HG03097 (cell line): ENCODE results near the gene CSRNP3.

Source experiments
- ATAC-seq: cut with Tn5 transposase; IDR thresholded peaks from one replicate; pipeline ENCODE4 v1.9.1; 2021; ENCODE audit not compliant: unreplicated experiment, low FRiP score

The CSRNP3 gene

DNA sequence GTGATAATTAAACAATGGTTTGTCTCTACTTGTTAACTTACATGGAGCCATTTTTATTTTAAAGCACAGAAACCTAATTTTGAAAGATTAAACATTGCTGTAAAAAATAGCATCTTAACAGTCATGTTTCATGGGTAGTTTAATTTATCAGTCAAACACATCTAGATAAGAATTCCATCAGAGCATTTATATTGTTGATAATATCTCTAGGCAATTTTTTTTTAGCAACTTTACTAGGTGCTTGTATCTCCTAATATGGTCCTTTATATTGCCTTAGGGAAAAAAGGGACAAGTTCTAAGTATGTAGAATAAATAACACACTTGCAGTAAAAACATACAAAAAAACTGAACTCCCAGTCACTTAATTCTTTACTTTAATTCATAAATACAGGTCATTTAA, 863 bp downstream of the CSRNP3 start:
- ATAC-seq: no peak

DNA sequence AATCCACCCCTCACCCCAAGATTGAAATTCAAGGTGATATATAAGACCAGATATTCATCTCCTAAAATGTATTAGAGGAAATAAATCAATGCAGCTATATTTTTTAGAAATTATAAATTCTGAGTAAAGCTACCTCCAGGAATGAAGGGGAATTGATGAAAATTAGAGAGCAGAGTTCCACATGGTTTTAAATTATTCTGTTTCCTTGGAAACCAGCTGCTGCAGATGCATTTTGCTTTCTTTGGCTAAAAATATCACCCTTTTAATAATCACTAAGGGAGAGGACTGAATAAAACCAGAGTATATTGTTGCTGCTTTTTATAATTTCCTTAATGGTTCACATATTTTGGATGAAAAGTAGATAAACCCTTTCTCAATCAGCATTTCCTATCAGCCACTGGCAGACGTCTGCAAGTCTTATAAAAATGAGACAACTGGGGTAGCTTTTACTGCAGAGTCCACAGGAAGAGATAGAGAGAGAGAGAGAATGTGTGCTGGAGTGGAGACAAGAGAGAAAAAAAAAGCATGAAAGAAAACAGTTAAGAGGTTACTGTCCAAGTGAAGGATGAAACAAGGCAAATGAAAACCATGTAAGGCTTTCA, 2.0 kb downstream of the CSRNP3 start:
- no peak for ATAC-seq

DNA sequence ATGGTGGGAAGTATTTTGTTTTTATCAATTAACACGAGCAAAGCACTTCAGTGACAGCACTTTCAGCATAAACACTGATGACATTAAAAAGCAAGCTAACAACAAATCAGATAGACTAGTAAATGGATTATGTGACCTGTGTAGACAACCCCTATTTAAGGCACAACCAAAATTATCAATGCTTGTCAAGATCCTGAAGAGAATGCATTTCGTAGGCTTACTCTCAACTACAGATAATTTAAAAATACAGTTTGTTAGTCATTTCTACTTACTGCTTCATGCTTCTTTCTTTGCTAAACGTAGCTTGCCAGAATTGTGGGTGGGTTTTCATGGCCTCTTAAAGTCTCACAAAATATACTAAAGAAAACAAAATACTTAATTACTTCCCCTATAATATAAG, 3.4 kb downstream of the CSRNP3 start:
- no peak for ATAC-seq

DNA sequence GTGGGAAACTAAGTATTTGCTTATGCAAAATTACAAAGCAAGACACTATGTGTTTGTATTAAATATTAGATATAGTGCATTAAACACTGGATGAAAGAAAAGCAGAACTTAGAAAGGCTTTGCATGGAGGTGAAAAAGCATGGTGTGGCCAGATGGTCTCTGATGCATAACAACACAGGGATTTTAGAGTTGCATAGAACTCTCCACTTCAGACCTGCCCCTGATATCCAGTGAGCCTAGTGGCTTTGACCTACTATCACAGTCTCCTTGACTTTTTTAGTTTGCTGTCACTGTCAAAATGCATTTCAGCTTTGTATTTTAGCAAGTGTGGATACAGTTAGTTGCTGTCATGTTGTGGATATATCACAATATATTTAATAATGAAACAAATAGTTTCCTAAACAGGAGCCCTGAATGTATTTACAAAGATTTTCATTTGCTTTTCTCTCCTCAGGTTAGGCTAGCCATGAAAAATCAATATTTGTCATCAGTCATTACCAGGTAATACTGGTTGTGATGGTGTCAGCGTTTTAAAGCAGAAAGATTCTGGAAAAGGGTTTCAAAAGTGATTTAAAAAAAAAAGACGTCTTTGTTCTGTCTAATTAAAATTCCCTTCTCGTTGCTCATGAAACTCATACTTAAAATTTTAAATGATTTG, 5.2 kb downstream of the CSRNP3 start:
- ATAC-seq: no peak

DNA sequence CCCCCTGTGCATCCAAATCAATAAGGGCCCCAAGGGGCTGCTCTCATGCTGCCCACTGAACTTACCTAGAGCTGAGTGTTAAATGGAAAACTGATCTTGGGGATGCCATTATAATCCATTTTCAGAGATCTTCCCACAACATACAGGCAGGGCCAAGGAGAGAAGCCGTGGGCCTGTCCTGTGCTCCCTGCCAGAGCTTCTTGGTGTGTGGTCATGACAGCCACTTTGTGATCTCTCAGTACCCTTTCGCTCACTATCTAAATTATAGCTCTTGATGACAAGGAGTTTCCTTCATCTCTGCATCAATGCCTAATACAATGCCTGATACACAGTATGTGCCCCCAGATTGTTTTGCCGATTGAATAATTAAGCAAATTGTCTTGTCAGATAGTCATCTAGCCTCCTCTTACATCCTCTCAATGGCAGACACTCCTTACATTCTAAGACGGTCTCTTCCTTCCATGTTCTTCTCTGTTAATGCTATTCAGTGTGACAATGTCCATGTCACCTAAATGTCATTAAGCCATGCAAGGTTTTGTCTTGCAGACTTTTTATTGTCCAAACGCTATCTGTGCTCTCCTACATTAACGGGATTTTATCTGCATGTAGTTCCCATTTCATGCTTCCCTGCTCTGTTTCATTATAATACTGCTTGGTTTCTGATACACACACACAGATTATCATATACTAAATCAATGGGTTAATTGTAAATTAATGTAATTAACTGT, 5.9 kb downstream of the CSRNP3 start:
- ATAC-seq: no peak

DNA sequence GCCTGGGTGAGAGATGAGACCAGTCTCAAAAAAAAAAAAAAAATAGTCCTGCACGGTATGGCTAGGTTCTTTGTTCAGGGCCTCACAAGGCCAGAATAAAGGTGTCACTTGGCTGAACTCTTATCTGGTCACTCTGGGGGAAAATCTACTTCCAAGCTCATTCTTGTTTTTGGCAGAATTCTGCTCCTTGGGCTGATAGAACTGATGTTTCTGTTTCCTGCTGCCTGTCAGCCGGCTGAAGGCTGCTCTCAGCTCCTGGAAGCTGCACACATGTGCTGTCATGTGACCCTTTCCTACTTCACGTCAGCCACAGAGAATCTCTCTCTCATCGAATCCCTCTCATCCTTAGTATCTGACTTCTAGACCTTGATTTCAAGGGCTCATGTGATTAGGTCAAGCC, 10.4 kb downstream of the CSRNP3 start:
- no peak for ATAC-seq

DNA sequence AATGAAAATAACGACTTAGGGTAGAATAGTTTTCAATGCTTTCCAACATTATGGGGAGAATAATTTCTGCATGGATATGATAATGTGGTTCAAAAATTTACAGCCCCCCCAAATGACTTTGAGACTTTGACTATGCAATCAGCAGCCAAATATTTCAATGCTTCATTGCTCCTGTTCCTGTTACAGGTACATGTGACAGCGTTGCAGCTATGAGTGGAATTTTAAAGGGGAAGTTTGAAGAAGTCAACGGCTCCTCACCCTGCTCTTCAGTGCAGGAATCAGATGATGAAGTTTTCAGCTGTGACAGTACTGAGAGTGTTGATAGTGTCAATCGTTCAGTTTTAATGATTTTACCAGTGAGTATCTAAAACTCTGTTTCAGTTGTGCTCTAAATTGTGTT, 25.1 kb downstream of the CSRNP3 start:
- no peak for ATAC-seq

DNA sequence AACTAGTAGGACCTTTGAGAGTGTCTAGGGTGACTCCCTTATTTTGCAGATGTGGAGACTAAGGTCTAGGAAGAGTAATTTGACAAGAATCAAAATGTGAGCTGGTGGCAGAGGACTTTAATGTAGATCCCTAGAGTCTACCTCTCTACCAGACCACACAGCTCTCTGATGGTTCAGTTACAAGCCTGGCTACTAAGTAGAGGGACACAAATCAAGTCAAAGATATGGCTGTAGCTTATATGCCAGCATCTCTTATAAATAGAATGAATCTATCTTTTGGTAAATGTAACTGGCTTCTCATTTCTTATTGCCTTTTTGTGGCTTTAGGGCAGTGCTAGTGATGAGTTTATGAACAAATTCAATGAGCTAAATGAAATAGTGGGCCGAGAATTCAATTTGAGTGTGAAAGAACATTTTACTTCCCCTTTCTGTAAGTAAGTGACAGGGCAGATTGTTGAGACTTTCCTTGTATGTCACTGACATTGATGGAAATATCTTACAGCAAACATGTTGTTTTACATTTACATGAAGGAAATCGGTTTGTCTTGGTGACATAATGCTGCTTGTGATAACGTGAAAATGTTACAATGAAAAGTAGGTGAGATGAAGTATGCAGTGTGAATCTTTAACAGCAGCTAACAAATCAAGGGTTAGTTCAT, 28.3 kb downstream of the CSRNP3 start:
- no peak for ATAC-seq

DNA sequence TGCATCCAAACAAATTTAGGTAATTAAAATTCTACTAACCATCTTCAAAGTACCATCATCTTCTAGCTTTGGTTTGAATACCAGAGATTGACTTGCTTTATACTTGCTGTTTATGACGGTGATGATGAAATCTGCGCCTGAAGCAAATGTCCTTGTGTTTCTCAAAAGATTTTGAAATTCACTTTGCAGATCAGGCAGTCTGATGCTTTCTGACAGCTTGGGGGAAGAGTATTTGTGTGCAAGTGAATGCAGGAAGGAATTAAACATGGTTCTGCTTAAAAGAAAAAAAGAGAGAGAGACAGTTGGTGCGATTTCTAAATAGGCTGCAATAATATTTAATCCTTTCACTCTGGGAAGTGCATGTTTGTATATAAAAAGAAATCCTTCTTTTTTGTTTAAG, 29.6 kb downstream of the CSRNP3 start:
- ATAC-seq: no peak

DNA sequence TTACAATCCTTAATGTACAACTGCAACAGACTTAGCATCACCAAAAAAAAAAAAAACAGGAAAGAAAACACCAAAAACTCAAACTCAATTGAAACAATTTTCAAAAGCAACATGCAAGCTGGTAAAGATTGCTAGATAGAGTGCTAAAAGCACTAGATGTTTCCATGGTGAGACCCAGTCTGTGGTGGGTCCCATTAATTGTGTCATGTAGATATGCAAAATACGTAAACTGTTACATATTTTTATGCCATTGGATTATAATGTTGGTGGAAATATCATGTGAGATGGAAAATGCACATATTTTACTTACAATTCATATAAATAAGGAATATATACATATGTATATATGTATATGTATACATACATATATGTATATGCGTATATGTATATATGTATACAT, 30.5 kb downstream of the CSRNP3 start:
- no peak for ATAC-seq

DNA sequence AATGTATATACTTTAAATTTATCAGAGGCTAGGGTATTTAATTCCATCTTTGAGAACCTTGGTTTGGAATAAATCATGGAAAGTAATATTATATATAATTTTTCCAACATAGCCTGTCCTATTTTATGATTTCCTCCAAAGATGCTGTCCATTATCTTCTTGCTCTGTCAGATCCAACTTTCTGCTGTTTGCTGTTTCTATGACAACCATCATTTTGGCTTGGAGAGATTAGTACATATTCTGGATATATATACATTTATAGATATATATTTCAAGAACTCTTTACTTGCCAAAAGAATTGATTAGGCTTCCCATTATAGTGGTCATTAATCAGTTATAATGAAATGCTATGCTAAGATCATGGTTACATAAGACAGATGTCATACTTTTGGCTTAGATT, 31.3 kb downstream of the CSRNP3 start:
- no peak for ATAC-seq

DNA sequence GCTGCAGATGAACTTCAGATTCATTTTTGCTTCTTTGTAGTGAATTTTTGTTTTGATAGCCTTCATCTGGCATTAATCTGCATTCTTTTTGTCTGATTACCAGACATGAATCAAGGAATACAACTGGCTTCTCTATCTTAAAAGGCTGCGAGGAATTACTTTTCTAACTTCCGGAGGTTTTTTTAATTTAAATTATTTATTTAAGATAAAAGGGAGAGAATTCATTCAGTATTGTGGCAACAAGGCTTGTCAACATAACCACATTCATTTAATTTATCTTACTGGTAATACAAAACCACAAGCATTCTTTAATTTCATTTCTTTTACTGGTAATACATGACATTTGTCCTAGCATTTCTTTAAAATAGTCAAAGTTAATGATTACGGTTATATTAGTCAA, 36.0 kb downstream of the CSRNP3 start:
- no peak for ATAC-seq

DNA sequence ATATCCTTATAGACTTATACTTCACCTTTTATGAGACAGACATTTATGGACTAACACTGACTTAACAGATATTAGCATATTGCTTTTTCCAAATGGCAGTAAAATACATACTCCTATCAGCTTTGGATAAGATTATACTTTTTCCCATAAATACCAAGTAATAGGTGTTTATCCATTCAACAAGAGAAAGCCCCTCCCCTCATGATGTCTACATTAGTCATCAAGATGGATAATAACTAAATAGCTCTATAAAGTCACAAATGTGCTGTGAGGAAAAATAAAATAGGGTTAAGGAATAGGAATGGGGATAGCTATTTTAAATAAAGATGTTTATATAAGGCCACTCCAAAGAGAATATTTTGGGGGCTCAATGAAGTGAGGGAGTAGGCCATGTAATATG, 39.4 kb downstream of the CSRNP3 start:
- no peak for ATAC-seq

DNA sequence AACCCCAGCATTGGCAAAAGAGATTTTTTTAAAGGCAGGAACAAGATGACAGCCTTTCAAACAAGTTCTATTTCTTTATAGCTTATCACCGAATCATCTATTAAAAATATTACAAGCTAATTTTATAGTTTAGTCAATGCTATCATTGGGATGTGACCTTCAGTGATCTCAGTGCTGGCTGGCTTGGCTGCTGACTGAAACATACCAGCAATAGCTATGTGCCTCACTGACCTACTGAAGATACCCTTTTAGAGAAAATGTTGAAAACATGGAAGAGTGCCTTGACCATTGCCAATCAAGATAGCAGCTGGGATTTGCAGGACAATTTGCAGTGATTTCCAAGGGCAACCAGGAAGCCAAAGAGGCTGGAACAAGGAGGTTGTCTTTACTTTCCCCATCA, 44.0 kb downstream of the CSRNP3 start:
- no peak for ATAC-seq

DNA sequence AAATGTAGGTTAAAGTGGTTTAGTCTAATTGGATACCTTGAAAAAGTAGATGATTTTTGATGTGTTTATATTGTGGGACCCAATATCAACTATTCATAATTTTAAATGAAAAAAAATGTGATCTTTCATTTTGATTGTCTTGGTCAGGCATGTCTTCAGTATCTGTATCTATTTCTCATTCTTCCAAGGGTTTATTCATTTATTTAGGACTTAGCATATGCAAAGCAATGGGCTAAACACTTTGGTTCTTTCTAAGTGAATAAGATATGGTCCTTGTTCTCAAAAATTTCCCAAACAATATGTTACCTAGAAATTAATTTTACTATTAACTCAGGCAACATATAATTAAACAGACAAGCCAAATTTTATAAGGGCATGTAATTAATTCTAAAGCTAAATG, 49.1 kb downstream of the CSRNP3 start:
- no peak for ATAC-seq

DNA sequence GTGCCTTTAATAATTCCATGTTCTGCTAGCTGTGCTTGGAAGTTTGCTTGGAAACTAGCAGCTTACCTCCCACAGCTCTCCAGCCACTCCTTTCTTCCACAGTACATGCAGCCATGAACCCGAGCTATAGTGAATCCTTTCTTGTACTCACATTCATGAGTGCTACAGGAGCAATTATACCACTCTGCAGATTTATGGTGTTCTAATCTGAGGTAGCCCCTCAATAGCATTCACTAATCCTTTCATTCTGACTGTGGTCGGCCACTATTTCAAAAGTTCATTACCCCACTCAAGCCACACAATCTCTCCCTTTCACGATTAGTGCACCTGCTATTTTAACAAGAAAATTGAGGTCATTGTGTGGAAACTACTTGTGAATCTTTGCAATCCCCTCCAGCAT, 53.2 kb downstream of the CSRNP3 start:
- no peak for ATAC-seq

DNA sequence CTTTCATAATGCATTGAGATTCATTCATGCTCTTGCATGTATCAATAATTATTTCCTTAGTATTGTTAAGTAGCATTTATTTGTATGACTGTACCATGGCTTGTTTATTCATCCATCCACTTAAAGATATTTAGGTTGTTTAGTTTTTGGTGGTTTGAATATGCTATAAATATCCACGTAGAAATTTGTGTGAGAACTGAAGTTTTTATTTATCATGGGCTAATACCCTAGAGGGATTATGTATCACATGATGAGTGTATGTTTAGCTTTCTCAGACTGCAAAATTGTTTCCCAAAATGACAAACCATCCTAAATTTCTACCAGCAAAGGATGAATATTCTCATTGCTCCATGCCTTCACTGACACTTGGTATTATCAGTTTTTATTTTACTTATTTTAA, 55.2 kb downstream of the CSRNP3 start:
- ATAC-seq: no peak

DNA sequence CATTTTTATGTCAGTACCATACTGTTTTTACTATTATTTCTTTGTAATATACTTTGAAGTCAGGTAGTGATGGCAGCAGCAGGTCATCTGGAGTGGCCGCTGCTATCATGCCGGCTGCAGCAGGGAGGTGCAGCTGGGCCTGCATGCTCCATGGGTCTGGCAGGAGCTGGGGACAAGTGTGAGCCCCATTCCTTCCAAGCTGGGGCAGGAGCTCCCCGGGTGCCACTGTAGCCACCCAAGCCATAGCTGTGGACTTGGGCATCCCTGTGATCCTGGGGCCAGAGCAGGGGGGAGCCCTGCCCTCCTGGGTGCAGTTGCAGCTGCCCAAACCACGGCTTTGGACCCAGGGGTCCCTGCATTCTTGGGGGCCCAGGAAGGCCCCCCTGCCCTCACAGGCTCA, 59.2 kb downstream of the CSRNP3 start:
- no peak for ATAC-seq

DNA sequence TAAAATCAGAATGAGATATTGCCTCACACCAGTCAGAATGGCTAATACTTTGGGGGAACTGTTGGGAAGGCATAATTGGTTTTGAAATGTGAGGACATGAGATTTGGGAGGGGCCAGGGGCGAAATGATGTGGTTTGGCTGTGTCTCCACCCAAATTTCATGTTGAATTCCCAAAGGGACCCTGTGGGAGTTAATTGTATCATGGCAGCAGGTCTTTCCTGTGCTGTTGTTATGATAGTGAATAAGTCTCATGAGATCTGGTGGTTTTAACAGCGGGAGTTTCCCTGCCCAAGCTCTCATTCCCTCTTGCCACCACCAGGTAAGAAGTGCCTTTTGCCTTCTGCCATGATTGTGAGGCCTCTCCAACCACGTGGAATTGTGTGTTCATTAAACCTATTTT, 59.6 kb downstream of the CSRNP3 start:
- ATAC-seq: no peak

DNA sequence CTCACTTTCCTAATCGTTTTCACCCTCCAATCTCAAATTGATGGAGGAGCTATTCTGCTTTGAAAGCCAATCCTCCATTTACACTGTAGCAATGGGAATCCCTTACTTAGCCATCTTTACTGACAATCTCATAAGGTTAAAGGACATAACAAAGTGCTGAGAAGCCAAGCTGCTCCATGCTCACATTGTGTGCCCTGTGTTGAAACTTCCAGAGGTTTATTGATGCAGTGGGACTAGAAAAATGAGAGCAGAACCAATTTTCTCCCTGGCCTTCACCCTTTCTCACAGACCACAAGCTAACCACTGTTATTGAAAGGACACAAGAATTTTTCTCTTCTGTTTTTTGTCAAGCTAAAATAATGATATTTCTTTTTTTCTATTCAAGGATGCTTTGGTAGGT, 63.8 kb downstream of the CSRNP3 start:
- ATAC-seq: no peak

DNA sequence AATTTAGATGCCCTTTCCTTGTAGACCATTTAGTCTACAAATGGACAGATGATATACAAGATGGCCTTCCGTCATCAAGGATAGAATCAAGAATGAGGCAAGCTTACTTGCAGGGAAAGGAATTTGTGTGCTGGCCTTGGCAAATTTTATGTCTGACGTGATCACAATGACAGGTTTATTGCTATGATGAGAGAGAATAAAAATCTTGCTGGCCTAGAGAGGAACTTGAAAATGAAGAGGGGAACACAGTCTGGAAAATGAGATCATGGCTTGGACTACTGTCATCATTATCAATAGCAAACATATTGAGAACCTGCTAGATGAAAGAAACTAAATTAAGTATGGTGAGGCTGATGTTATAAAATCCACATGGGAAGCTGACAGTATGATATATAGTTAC, 66.0 kb downstream of the CSRNP3 start:
- ATAC-seq: no peak
